SK-N-SH treated with all-trans-retinoic acid at 6 μM for 48 hours (cell line): ENCODE data around the gene PRRG2.

ENCODE experiments used
- ATAC-seq: fragments of 200-7000 bp; cut with Tn5 transposase; 3 replicates; pipeline ENCODE4 v1.9.1; 2020; ENCODE audit warnings: mild to moderate bottlenecking, moderate library complexity
- ARNTL ChIP-seq: fragments of 450-650 bp; formaldehyde crosslinking; IDR thresholded peaks from 2 replicates; pipeline ENCODE4 v1.5.0; 2020; ENCODE audit warnings: low read depth, mild to moderate bottlenecking, moderate library complexity, borderline replicate concordance
- BACH2 ChIP-seq: fragments of 250-450 bp; sonication (Bioruptor Pico); IDR thresholded peaks from 2 replicates; pipeline ENCODE4 v1.9.0; 2021; ENCODE audit warnings: mild to moderate bottlenecking, borderline replicate concordance
- CREB5 ChIP-seq: fragments of 250-450 bp; sonication (Bioruptor Pico); IDR thresholded peaks from 2 replicates; pipeline ENCODE4 v1.5.1; 2020; ENCODE audit warnings: low read depth, mild to moderate bottlenecking, moderate library complexity
- CSDC2 ChIP-seq: fragments of 250-450 bp; sonication (Bioruptor Pico); IDR thresholded peaks from 2 replicates; pipeline ENCODE4 v1.5.0; 2020; ENCODE audit warnings: mild to moderate bottlenecking, moderate library complexity
- ESRRG ChIP-seq: fragments of 250-450 bp; sonication (Bioruptor Pico); IDR thresholded peaks from 2 replicates; pipeline ENCODE4 v1.6.1; 2021; ENCODE audit warnings: mild to moderate bottlenecking
- GLIS3 ChIP-seq: fragments of 250-450 bp; sonication (Bioruptor Pico); IDR thresholded peaks from 2 replicates; pipeline ENCODE4 v1.5.0; 2020; ENCODE audit warnings: mild to moderate bottlenecking, moderate library complexity
- ISL1 ChIP-seq: fragments of 250-450 bp; sonication (Bioruptor Pico); IDR thresholded peaks from 2 replicates; pipeline ENCODE4 v2.1.2; 2022; ENCODE audit warnings: mild to moderate bottlenecking, moderate library complexity
- OSR1 ChIP-seq: fragments of 250-450 bp; sonication (Bioruptor Pico); IDR thresholded peaks from 2 replicates; pipeline ENCODE4 v1.8.0; 2022; ENCODE audit warnings: moderate library complexity, mild to moderate bottlenecking, inconsistent platforms
- PATZ1 ChIP-seq: fragments of 250-450 bp; sonication (Bioruptor Pico); IDR thresholded peaks from 2 replicates; pipeline ENCODE4 v1.8.0; 2020; ENCODE audit warnings: mild to moderate bottlenecking, moderate library complexity, borderline replicate concordance
- POU6F1 ChIP-seq: fragments of 250-450 bp; sonication (Bioruptor Pico); IDR thresholded peaks from 2 replicates; pipeline ENCODE4 v1.8.0; 2021; ENCODE audit warnings: low read depth, mild to moderate bottlenecking, moderate library complexity, borderline replicate concordance
- PPARA ChIP-seq: fragments of 250-450 bp; sonication (Bioruptor Pico); IDR thresholded peaks from 2 replicates; pipeline ENCODE4 v1.5.0; 2020; ENCODE audit warnings: mild to moderate bottlenecking, borderline replicate concordance
- RARB ChIP-seq: fragments of 250-450 bp; sonication (Bioruptor Pico); IDR thresholded peaks from 2 replicates; pipeline ENCODE4 v1.8.0; 2021; ENCODE audit warnings: mild to moderate bottlenecking, moderate library complexity
- TCF4 ChIP-seq: fragments of 250-450 bp; sonication (Bioruptor Pico); IDR thresholded peaks from 2 replicates; pipeline ENCODE4 v1.8.0; 2021; ENCODE audit warnings: mild to moderate bottlenecking, moderate library complexity, borderline replicate concordance
- TSHZ2 ChIP-seq: fragments of 250-450 bp; sonication (Bioruptor Pico); IDR thresholded peaks from 2 replicates; pipeline ENCODE4 v1.5.0; 2020; ENCODE audit warnings: mild to moderate bottlenecking, moderate library complexity
- ZC3H10 ChIP-seq: fragments of 250-450 bp; sonication (Bioruptor Pico); IDR thresholded peaks from 2 replicates; pipeline ENCODE4 v1.5.1; 2021; ENCODE audit warnings: mild to moderate bottlenecking, moderate library complexity
- ZFP3 ChIP-seq: fragments of 250-450 bp; sonication (Bioruptor Pico); IDR thresholded peaks from 2 replicates; pipeline ENCODE4 v1.5.0; 2020; ENCODE audit warnings: mild to moderate bottlenecking, moderate library complexity
- ZFP30 ChIP-seq: fragments of 450-650 bp; formaldehyde crosslinking; IDR thresholded peaks from 2 replicates; pipeline ENCODE4 v1.5.0; 2022; ENCODE audit warnings: mild to moderate bottlenecking, moderate library complexity
- ZNF565 ChIP-seq: fragments of 450-650 bp; formaldehyde crosslinking; conservative IDR thresholded peaks from 2 replicates; pipeline ENCODE4 v1.5.0; 2020; ENCODE audit warnings: low read depth, mild to moderate bottlenecking, moderate library complexity
- ZNF8 ChIP-seq: fragments of 450-650 bp; formaldehyde crosslinking; IDR thresholded peaks from 2 replicates; pipeline ENCODE4 v1.5.0; 2020; ENCODE audit warnings: mild to moderate bottlenecking, moderate library complexity

The PRRG2 gene

GRCh38 chr19:49599378-49600295, 18.5 kb downstream of the PRRG2 start:
- ATAC-seq: no peak
- no peak for TF ChIP-seq ZC3H10 (CRISPR knock-in tag)
- no peak for TF ChIP-seq GLIS3
- TF ChIP-seq OSR1 (CRISPR knock-in tag): no peak
- no peak for TF ChIP-seq RARB (CRISPR knock-in tag)
- no peak for TF ChIP-seq ISL1 (CRISPR knock-in tag)
- no peak for TF ChIP-seq ESRRG (CRISPR knock-in tag)

GRCh38 chr19:49601482-49602038, 20.4 kb downstream of the PRRG2 start:
- no peak for ATAC-seq
- TF ChIP-seq BACH2 (CRISPR knock-in tag): no peak
- no peak for TF ChIP-seq TSHZ2 (CRISPR knock-in tag)
- TF ChIP-seq ESRRG (CRISPR knock-in tag): no peak
- TF ChIP-seq ZNF8 (CRISPR knock-in tag): no peak
- TF ChIP-seq PATZ1 (CRISPR knock-in tag): no peak
- TF ChIP-seq PPARA (CRISPR knock-in tag): no peak
- TF ChIP-seq ZNF565: no peak
- no peak for TF ChIP-seq OSR1 (CRISPR knock-in tag)
- no peak for TF ChIP-seq ZFP3
- no peak for TF ChIP-seq POU6F1 (CRISPR knock-in tag)
- TF ChIP-seq ZFP30 (CRISPR knock-in tag): no peak
- TF ChIP-seq ARNTL (CRISPR knock-in tag): no peak
- no peak for TF ChIP-seq RARB (CRISPR knock-in tag)
- no peak for TF ChIP-seq ISL1 (CRISPR knock-in tag)
- no peak for TF ChIP-seq GLIS3
- no peak for TF ChIP-seq TCF4 (CRISPR knock-in tag)
- TF ChIP-seq CSDC2 (CRISPR knock-in tag): no peak
- no peak for TF ChIP-seq CREB5 (CRISPR knock-in tag)

- ATAC-seq: no peak
- no peak for TF ChIP-seq ISL1 (CRISPR knock-in tag)
- no peak for TF ChIP-seq TCF4 (CRISPR knock-in tag)
- TF ChIP-seq RARB (CRISPR knock-in tag): no peak
- TF ChIP-seq, all 23 proteins: peak for 0
Observed at GRCh38 chr19:49602806-49603205, 21.7 kb downstream of the PRRG2 start.

- ATAC-seq: no peak
- TF ChIP-seq TCF4 (CRISPR knock-in tag) (no peak), ARNTL (CRISPR knock-in tag) (no peak)
- TF ChIP-seq, all 23 proteins: peak for 0
Observed at GRCh38 chr19:49605605-49606004, 24.5 kb downstream of the PRRG2 start.
